Activated T-cell treated with anti-CD3 and anti-CD28 coated beads, Interleukin-2, amount 50 U/mL, for 24 hours (primary cell): ENCODE measurements around the gene GABARAPL2.
"Not testable (repeated sequence)": the region's sequence is repeated elsewhere in the genome, so short reads cannot be mapped to it uniquely, and the experiment has no call there.

Experiments used
- DNase-seq: peaks from one replicate; pipeline ENCODE4 v3.0.0-alpha.2; 2020
- H3K27ac Mint-ChIP-seq: 2 replicates; pipeline ENCODE4 v1.8.0; 2020; ENCODE audit warnings: mild to moderate bottlenecking, mixed read lengths
- H3K27me3 Mint-ChIP-seq: 2 replicates; pipeline ENCODE4 v1.8.0; 2020; ENCODE audit warnings: mixed read lengths
- H3K36me3 Mint-ChIP-seq: 2 replicates; pipeline ENCODE4 v1.8.0; 2020; ENCODE audit warnings: low read depth, mixed read lengths
- H3K4me1 Mint-ChIP-seq: 2 replicates; pipeline ENCODE4 v1.8.0; 2020; ENCODE audit warnings: low read depth, mixed read lengths
- H3K4me3 Mint-ChIP-seq: 2 replicates; pipeline ENCODE4 v1.8.0; 2020; ENCODE audit warnings: mild to moderate bottlenecking, moderate library complexity, mixed read lengths
- H3K9me3 Mint-ChIP-seq: 2 replicates; pipeline ENCODE4 v1.8.0; 2020; ENCODE audit warnings: mixed read lengths

Gene GABARAPL2

GRCh38 chr16:75567911-75568310 is 1.7 kb downstream of the GABARAPL2 start:
- H3K4me3 Mint-ChIP-seq, result peak overlapping the region; percentile 97
- H3K9me3 Mint-ChIP-seq, result no peaks in the 10 kb centered on the region
- peaks cover 56% of the 10 kb centered on the region for H3K36me3 Mint-ChIP-seq
- H3K4me1 Mint-ChIP-seq, result peaks cover 59% of the 10 kb centered on the region
- H3K27me3 Mint-ChIP-seq, result peaks cover 9% of the 10 kb centered on the region
- peak overlapping the region; percentile 84 for H3K27ac Mint-ChIP-seq
- no peak for DNase-seq

GRCh38 chr16:75570396-75571065 is 4.4 kb downstream of the GABARAPL2 start:
- peaks cover 78% of the 10 kb centered on the region for H3K36me3 Mint-ChIP-seq
- peaks cover 57% of the 10 kb centered on the region for H3K4me1 Mint-ChIP-seq
- H3K9me3 Mint-ChIP-seq, result no peaks in the 10 kb centered on the region
- no peaks in the 10 kb centered on the region for H3K27me3 Mint-ChIP-seq
- H3K27ac Mint-ChIP-seq, result peak overlapping the region; percentile 82
- no peak for DNase-seq
- H3K4me3 Mint-ChIP-seq, result no peak overlapping the region

- Mint-ChIP-seq H3K9me3 (no peaks in the 10 kb centered on the region), H3K4me3 (no peak overlapping the region), H3K36me3 (peaks cover 90% of the 10 kb centered on the region), H3K27ac (peak overlapping the region; percentile 22), H3K27me3 (no peaks in the 10 kb centered on the region), H3K4me1 (peaks cover 50% of the 10 kb centered on the region)
- no peak for DNase-seq
Measured at GRCh38 chr16:75572864-75573542, 6.8 kb downstream of the GABARAPL2 start.

- DNase-seq, result no peak
- peak overlapping the region; percentile 27 for H3K27ac Mint-ChIP-seq
- H3K9me3 Mint-ChIP-seq, result no peaks in the 10 kb centered on the region
- peaks cover 89% of the 10 kb centered on the region for H3K36me3 Mint-ChIP-seq
- no peaks in the 10 kb centered on the region for H3K27me3 Mint-ChIP-seq
- no peak overlapping the region for H3K4me3 Mint-ChIP-seq
- H3K4me1 Mint-ChIP-seq, result peaks cover 45% of the 10 kb centered on the region
Measured at GRCh38 chr16:75573955-75574354, 7.8 kb downstream of the GABARAPL2 start.

- no peak for DNase-seq
- no peaks in the 10 kb centered on the region for H3K9me3 Mint-ChIP-seq
- H3K4me3 Mint-ChIP-seq, result no peak overlapping the region
- peak overlapping the region; percentile 31 for H3K27ac Mint-ChIP-seq
- H3K36me3 Mint-ChIP-seq, result peaks cover 87% of the 10 kb centered on the region
- peaks cover 40% of the 10 kb centered on the region for H3K4me1 Mint-ChIP-seq
- H3K27me3 Mint-ChIP-seq, result no peaks in the 10 kb centered on the region
Measured at GRCh38 chr16:75575958-75576357, 9.8 kb downstream of the GABARAPL2 start.

- Mint-ChIP-seq H3K27me3 (no peaks in the 10 kb centered on the region), H3K36me3 (peaks cover 85% of the 10 kb centered on the region), H3K9me3 (no peaks in the 10 kb centered on the region), H3K4me3 (no peak overlapping the region), H3K4me1 (peaks cover 36% of the 10 kb centered on the region), H3K27ac (peak overlapping the region; percentile 31)
- no peak for DNase-seq
Measured at GRCh38 chr16:75576384-75576811, 10.2 kb downstream of the GABARAPL2 start.

GRCh38 chr16:75578212-75578611 is 12.0 kb downstream of the GABARAPL2 start:
- H3K9me3 Mint-ChIP-seq, result no peaks in the 10 kb centered on the region
- H3K27ac Mint-ChIP-seq, result peak overlapping the region; percentile 35
- peak; percentile 2 for DNase-seq
- H3K4me1 Mint-ChIP-seq, result peaks cover 26% of the 10 kb centered on the region
- H3K27me3 Mint-ChIP-seq, result no peaks in the 10 kb centered on the region
- H3K4me3 Mint-ChIP-seq, result no peak overlapping the region
- H3K36me3 Mint-ChIP-seq, result peaks cover 69% of the 10 kb centered on the region

GRCh38 chr16:75578725-75579124 is 12.5 kb downstream of the GABARAPL2 start:
- H3K4me3 Mint-ChIP-seq, result no peak overlapping the region
- H3K36me3 Mint-ChIP-seq, result peaks cover 64% of the 10 kb centered on the region
- DNase-seq, result no peak

GRCh38 chr16:75579281-75579834 is 13.2 kb downstream of the GABARAPL2 start:
- Mint-ChIP-seq H3K27ac (peak overlapping the region; percentile 35), H3K9me3 (no peaks in the 10 kb centered on the region), H3K36me3 (peaks cover 57% of the 10 kb centered on the region), H3K27me3 (no peaks in the 10 kb centered on the region), H3K4me3 (no peak overlapping the region), H3K4me1 (peaks cover 22% of the 10 kb centered on the region)
- no peak for DNase-seq

More at GRCh38 chr16:75578725-75579124, 12.5 kb downstream of the GABARAPL2 start:
- H3K9me3 Mint-ChIP-seq, result no peaks in the 10 kb centered on the region
- peak overlapping the region; percentile 35 for H3K27ac Mint-ChIP-seq
- no peaks in the 10 kb centered on the region for H3K27me3 Mint-ChIP-seq
- H3K4me1 Mint-ChIP-seq, result peaks cover 23% of the 10 kb centered on the region

GRCh38 chr16:75584108-75584507 is 17.9 kb downstream of the GABARAPL2 start:
- H3K9me3 Mint-ChIP-seq, result no peaks in the 10 kb centered on the region
- H3K27ac Mint-ChIP-seq, result peak overlapping the region; percentile 22
- peaks cover 7% of the 10 kb centered on the region for H3K4me1 Mint-ChIP-seq
- no peak for DNase-seq
- H3K36me3 Mint-ChIP-seq, result peaks cover 35% of the 10 kb centered on the region
- H3K27me3 Mint-ChIP-seq, result no peaks in the 10 kb centered on the region
- no peak overlapping the region for H3K4me3 Mint-ChIP-seq

- H3K4me3 Mint-ChIP-seq, result no peak overlapping the region
- peaks cover 3% of the 10 kb centered on the region for H3K4me1 Mint-ChIP-seq
Measured at GRCh38 chr16:75588716-75589115, 22.5 kb downstream of the GABARAPL2 start.

GRCh38 chr16:75589306-75589705 is 23.1 kb downstream of the GABARAPL2 start:
- Mint-ChIP-seq H3K27me3 (no peaks in the 10 kb centered on the region), H3K9me3 (no peaks in the 10 kb centered on the region), H3K36me3 (peaks cover 35% of the 10 kb centered on the region), H3K4me1 (peaks cover 9% of the 10 kb centered on the region), H3K27ac (no peak overlapping the region), H3K4me3 (no peak overlapping the region)
- DNase-seq, result no peak

More at GRCh38 chr16:75588716-75589115, 22.5 kb downstream of the GABARAPL2 start:
- Mint-ChIP-seq H3K27me3 (no peaks in the 10 kb centered on the region), H3K27ac (no peak overlapping the region), H3K9me3 (no peaks in the 10 kb centered on the region), H3K36me3 (peaks cover 29% of the 10 kb centered on the region)
- peak; percentile 8 for DNase-seq

- Mint-ChIP-seq H3K27ac (no peak overlapping the region), H3K27me3 (no peaks in the 10 kb centered on the region), H3K4me1 (peaks cover 16% of the 10 kb centered on the region), H3K36me3 (peaks cover 43% of the 10 kb centered on the region), H3K4me3 (no peak overlapping the region), H3K9me3 (no peaks in the 10 kb centered on the region)
- peak; percentile 13 for DNase-seq
Measured at GRCh38 chr16:75590920-75591843, 25.0 kb downstream of the GABARAPL2 start.

- peak; percentile 8 for DNase-seq
- not testable (repeated sequence) for H3K27ac Mint-ChIP-seq, H3K4me3 Mint-ChIP-seq, H3K27me3 Mint-ChIP-seq, H3K9me3 Mint-ChIP-seq
- Mint-ChIP-seq H3K4me1 (peaks cover 16% of the 10 kb centered on the region), H3K36me3 (peaks cover 44% of the 10 kb centered on the region)
Measured at GRCh38 chr16:75591927-75592326, 25.7 kb downstream of the GABARAPL2 start.
